ENCODE data around the gene RBCK1.

RBCK1 gene

GRCh38 chr20:400128-400453 lies 8.0 kb upstream of the RBCK1 start:
- CTCF ChIA-PET, result no interaction called here

DNA sequence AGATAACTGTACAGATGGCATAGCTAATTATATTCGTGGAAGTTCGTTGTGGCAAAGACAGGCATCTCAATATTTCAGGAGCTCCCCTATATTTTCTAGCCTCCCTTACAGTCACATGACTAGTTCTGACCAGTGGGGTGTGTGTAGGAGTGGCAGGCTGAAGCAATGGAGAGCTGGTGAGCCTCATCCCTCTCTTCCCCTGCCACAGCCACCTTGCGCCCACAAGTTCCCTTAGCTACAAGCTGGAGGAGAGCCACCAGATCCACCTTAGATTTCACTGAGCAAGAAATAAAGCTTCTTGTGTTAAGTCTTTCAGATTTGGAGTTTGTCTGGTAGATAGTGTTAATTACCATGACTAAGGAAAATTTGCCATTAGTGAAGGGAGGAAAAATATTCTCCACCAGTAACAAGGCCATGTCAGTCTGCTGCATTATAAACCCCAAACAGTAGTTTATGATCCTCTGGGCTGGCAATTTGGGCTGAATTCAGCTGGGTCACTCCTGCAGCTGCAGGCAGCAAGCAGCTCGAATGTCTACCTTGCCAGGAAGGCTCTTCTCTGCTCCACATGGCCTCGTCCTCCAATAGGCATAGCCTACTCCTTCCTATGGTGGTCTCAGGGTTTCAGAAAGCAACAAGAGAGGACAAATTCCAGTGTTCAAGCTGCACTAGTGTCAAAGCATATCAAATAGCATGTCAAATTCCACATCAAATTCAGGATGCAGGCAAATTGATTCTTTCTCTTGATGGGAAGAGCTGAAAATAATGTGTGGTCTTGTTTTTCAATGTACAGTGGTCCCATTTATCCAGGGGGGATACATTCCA lies 7.4 kb upstream of the RBCK1 start:
- no peak for DNase-seq
- peaks cover 32% of the 10 kb centered on the region for H3K4me1 Mint-ChIP-seq
- no peaks in the 10 kb centered on the region for H3K27me3 Mint-ChIP-seq
- H3K4me3 Mint-ChIP-seq, result no peak overlapping the region
- peaks cover 24% of the 10 kb centered on the region for H3K36me3 Mint-ChIP-seq
- no peak overlapping the region for H3K27ac Mint-ChIP-seq
- CTCF ChIA-PET, result interaction anchor here (0.9 kb wide), 1 partner anchor 38 kb away, joined by 3 read pairs; no protein-coding TSS in a partner anchor
- H3K9me3 Mint-ChIP-seq, result peaks cover 4% of the 10 kb centered on the region

More at GRCh38 chr20:400128-400453, 8.0 kb upstream of the RBCK1 start:
- Mint-ChIP-seq H3K9me3 (peaks cover 4% of the 10 kb centered on the region), H3K4me1 (peaks cover 31% of the 10 kb centered on the region), H3K36me3 (peaks cover 28% of the 10 kb centered on the region), H3K27me3 (no peaks in the 10 kb centered on the region), H3K4me3 (no peak overlapping the region), H3K27ac (no peak overlapping the region)
- DNase-seq, result no peak

- H3K27ac Mint-ChIP-seq, result peak overlapping the region; percentile 33
- CTCF ChIA-PET, result no interaction called here
- no peaks in the 10 kb centered on the region for H3K27me3 Mint-ChIP-seq
- H3K36me3 Mint-ChIP-seq, result peaks cover 17% of the 10 kb centered on the region
- peaks cover 4% of the 10 kb centered on the region for H3K9me3 Mint-ChIP-seq
- peaks cover 37% of the 10 kb centered on the region for H3K4me1 Mint-ChIP-seq
- no peak overlapping the region for H3K4me3 Mint-ChIP-seq
- no peak for DNase-seq
Measured at GRCh38 chr20:401682-402495, 6.2 kb upstream of the RBCK1 start.

DNA sequence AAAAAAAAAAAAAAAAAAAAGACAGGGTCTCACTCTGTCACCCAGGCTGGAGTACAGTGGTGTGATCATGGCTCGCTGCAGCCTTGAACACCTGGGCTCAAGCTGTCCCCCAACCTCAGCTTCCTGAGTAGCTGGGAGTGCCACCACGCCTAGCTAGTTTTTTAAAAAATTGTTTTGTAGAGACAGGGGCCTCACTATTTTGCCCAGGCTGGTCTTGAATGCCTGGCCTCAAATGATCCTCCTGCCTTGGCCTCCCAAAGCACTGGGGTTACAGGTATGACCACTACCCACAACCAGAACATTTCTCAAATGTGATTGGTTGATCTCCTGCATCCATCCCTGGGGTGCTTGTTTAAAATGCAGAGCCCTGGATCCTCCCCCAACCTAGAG lies 5.6 kb upstream of the RBCK1 start:
- Mint-ChIP-seq H3K9me3 (peaks cover 4% of the 10 kb centered on the region), H3K4me1 (peaks cover 43% of the 10 kb centered on the region), H3K36me3 (peaks cover 14% of the 10 kb centered on the region), H3K27ac (no peak overlapping the region), H3K4me3 (no peak overlapping the region), H3K27me3 (no peaks in the 10 kb centered on the region)
- peak; percentile 42 for DNase-seq
- CTCF ChIA-PET, result no interaction called here

DNA sequence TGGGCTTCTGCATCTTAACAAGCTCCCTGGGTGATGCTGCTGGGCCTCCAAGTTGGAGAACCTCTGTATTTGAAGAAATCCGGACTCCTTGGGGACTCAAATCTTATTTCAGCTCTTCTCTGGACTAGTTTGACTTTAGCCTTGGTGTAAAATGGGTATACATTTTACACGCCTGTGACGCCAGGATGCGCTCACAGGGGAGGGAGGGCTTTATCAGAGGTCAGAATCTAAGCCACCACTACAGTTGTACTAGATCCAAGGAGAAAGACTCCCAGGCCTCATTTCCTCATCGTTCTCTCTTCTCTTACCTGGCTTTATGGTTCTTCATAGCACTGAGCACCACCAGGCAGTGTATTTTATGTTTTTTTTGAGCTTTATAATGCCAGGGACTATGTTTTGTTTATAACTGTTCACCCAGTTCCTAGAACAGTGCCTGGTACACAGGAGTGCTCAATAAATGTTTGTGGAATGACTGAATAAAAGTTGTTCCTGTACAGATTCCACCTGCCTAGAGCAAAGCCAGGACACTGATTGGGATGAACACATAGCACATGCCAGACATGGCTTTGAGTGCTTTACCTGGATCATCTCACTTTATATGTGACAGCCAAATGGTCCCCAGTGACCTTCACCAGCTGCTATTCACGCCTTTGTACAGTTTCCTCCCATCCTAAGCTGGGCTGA lies 5.1 kb upstream of the RBCK1 start:
- H3K4me1 Mint-ChIP-seq, result peaks cover 44% of the 10 kb centered on the region
- CTCF ChIA-PET, result no interaction called here
- no peak overlapping the region for H3K4me3 Mint-ChIP-seq
- no peak overlapping the region for H3K27ac Mint-ChIP-seq
- H3K9me3 Mint-ChIP-seq, result peaks cover 4% of the 10 kb centered on the region
- H3K27me3 Mint-ChIP-seq, result no peaks in the 10 kb centered on the region
- DNase-seq, result no peak
- peaks cover 9% of the 10 kb centered on the region for H3K36me3 Mint-ChIP-seq

DNA sequence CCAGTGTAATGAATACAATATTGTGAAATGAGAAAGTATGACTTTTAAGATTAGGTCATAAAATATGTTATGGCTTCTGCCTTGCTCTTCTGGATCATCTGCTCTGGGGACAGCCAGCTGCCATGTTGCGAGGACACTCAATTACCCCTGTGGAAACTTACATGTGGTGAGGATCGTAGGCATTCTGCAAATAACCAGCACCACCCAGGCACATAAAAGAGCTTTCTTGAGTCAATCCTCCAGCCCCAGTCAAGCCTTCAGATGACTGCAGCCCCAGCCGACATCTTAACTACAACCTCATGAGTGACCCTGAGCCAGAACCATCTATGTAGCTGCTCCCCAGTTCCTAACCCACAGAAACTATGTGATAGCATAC lies 4.5 kb upstream of the RBCK1 start:
- no peak for DNase-seq
- Mint-ChIP-seq H3K27ac (peak overlapping the region; percentile 24), H3K4me1 (peaks cover 44% of the 10 kb centered on the region), H3K36me3 (peaks cover 6% of the 10 kb centered on the region), H3K4me3 (no peak overlapping the region), H3K27me3 (no peaks in the 10 kb centered on the region), H3K9me3 (peaks cover 4% of the 10 kb centered on the region)
- CTCF ChIA-PET, result no interaction called here

GRCh38 chr20:404088-404487 lies 4.0 kb upstream of the RBCK1 start:
- Mint-ChIP-seq H3K27me3 (no peaks in the 10 kb centered on the region), H3K9me3 (peaks cover 4% of the 10 kb centered on the region), H3K4me3 (no peak overlapping the region), H3K27ac (no peak overlapping the region), H3K4me1 (peaks cover 45% of the 10 kb centered on the region), H3K36me3 (peaks cover 8% of the 10 kb centered on the region)
- no peak for DNase-seq
- CTCF ChIA-PET, result interaction anchor here (0.7 kb wide), 1 partner anchor 715 kb away, joined by 3 read pairs; no protein-coding TSS in a partner anchor

DNA sequence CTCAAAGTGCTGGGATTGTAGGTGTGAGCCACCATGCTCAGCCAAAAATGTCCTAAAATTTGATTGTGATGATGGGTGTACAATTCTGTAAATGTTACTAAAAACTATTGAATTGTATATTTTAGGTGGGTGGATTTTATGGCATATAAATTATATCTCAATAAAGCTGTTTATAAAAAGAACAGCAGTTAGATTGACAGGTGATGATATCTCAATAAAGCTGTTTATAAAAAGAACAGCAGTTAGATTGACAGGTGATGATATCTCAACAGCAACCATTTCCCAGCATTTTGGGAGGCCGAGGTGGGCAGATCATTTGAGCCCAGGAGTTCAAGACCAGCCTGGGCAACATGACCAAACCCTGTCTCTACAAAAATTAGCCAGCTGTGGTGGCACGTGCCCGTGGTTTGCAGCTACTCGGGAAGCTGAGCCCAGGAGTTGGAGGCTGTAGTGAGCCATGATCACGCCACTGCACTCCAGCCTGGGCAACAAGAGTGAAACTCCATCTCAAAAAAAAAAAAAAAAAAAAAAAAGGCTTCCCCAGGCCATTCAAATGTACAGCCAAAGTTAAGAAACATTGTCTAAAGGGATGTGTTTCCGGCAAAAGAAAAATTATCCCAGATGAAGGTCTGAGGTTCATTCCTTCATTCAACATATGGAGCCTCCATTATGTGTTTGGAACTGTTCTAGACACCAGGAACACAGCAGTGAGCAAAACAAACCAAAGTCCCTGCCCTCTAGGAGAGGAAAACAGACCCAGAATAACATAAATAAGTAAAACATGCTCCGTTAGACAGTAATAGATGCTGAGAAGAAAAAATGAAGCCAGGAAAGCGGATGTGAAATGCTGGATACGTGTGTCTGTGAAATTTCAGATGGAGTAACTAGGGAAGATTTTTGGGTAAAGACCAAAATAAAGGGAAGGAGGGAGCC lies 1.6 kb upstream of the RBCK1 start:
- CTCF ChIA-PET, result interaction anchor here (0.6 to 1.6 kb wide), 8 partner anchors 24 to 104 kb away, joined by 3 to 10 read pairs (median 4); no protein-coding TSS in a partner anchor
- peaks cover 56% of the 10 kb centered on the region for H3K4me1 Mint-ChIP-seq

DNA sequence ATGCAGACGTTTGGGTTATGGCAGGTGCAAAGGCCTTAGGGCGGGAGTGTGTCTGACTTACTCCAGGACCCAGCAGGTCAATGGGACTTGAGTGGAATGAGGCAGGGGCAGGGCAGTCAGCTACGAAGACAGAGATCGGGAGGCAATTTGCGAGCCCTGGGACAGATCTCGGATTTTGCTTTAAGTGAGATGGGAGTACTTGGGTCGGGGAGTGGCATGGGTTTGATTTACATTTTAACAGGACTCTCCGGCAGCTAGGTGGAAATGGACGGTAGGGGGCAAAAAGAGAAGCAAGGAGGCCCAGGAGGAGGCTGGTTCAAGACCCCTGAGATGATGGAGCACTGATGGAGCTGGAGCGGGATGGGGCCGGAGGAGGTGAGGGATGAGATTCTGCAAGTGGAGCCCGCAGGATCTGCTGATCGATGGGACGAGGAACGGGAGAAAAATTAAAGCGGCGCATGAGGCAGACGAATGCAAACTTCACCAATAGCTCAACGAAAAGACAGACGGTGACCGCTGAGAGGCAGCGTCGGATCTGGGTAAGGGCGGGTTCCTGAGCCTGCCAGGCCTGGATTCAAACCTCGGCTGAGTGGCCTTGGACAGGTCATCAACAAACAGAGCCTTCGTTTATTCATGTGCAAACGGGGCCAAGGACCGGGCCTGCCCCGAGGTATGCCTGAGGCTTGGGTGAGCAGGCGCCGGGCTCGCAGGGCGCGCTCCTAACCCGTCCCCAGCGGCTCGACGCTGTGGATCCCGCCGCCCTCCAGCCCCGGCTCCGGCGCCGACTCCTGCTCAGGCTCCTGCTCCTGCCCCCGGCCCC lies 756 bp upstream of the RBCK1 start:
- Mint-ChIP-seq H3K27me3 (no peaks in the 10 kb centered on the region), H3K4me1 (peaks cover 55% of the 10 kb centered on the region)

More for the DNA sequence above, 1.6 kb upstream of the RBCK1 start:
- peaks cover 29% of the 10 kb centered on the region for H3K36me3 Mint-ChIP-seq
- no peak for DNase-seq
- peak overlapping the region; percentile 85 for H3K4me3 Mint-ChIP-seq
- peak overlapping the region; percentile 95 for H3K27ac Mint-ChIP-seq
- H3K27me3 Mint-ChIP-seq, result no peaks in the 10 kb centered on the region
- peaks cover 4% of the 10 kb centered on the region for H3K9me3 Mint-ChIP-seq

DNA sequence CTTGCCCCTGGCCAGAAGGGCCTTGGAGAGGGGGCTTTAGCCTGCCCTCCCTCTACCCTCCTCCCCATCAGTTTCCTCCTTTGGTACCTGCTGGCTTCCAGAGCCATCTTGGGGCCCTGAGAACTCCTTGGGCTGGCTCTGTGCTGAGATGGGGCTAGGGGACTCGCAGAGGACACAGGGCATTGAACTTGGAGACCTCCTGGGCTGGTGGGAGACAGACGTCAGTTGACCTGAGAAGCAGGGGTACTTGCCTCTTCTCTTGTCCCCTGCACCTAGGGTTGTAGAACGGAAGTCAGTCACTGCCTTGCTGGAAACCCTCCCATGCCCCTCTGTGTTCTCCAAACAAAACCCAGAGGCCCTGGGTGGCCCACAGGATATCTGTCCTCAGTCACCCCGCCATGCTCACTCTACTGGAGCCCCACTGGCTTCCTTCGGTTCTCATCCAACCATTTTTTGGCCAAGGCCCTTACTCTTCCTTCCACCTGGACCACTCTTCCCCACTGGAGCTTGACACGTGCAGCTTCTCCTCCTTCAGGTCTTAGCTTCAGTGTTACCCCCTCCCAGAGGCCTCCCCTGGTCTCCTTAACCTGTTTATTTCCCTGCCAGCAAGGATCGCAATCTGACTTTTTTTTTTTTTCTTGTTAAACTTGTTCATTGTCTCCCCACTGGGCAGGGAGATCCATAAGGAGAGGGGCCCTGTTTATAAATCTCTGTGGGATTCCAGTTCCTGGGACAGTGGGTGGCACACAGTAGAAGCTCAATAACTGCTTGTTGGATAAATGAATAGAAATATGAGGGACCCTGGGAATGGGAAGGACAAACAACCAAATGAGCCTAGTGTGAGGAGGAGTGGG lies 971 bp downstream of the RBCK1 start:
- Mint-ChIP-seq H3K36me3 (peaks cover 51% of the 10 kb centered on the region), H3K9me3 (peaks cover 3% of the 10 kb centered on the region), H3K4me1 (peaks cover 55% of the 10 kb centered on the region), H3K27ac (peak overlapping the region; percentile 89), H3K27me3 (no peaks in the 10 kb centered on the region), H3K4me3 (peak overlapping the region; percentile 95)
- peak; percentile 50 for DNase-seq
- CTCF ChIA-PET, result interaction anchor here (0.6 to 1.9 kb wide), 5 partner anchors 23 to 456 kb away, joined by 3 to 12 read pairs (median 3); partner anchors contain the start of gene FAM110A

More for the DNA sequence above, 756 bp upstream of the RBCK1 start:
- Mint-ChIP-seq H3K27ac (peak overlapping the region; percentile 95), H3K36me3 (peaks cover 37% of the 10 kb centered on the region), H3K4me3 (peak overlapping the region; percentile 85), H3K9me3 (peaks cover 8% of the 10 kb centered on the region)
- CTCF ChIA-PET, result interaction anchor here (0.8 to 1.6 kb wide), 13 partner anchors 12 to 233 kb away, joined by 3 to 10 read pairs (median 3); no protein-coding TSS in a partner anchor
- peak; percentile 85 for DNase-seq

GRCh38 chr20:409697-410559 lies 1.8 kb downstream of the RBCK1 start:
- H3K27me3 Mint-ChIP-seq, result no peaks in the 10 kb centered on the region
- peaks cover 3% of the 10 kb centered on the region for H3K9me3 Mint-ChIP-seq
- peak overlapping the region; percentile 95 for H3K4me3 Mint-ChIP-seq
- peaks cover 58% of the 10 kb centered on the region for H3K4me1 Mint-ChIP-seq
- CTCF ChIA-PET, result interaction anchor here (0.8 to 1.9 kb wide), 4 partner anchors 22 to 69 kb away, joined by 3 to 12 read pairs (median 4); no protein-coding TSS in a partner anchor
- H3K36me3 Mint-ChIP-seq, result peaks cover 49% of the 10 kb centered on the region
- peak overlapping the region; percentile 89 for H3K27ac Mint-ChIP-seq
- peak; percentile 32 for DNase-seq

Data from activated naive CD4-positive, alpha-beta T cell treated with anti-CD3 and anti-CD28 coated beads, Interleukin-2, amount 10 ng/mL, durations not matched to agents 7 days and 5 days (primary cell).